ENCODE measurements around the gene SNRPA1. TPM values are rescaled to one million over a fixed set of nuclear protein-coding genes. Genes with fewer than 3 reads are reported as not detected.

Gene SNRPA1
- total RNA-seq, 1 donor from 2014 or later = 26.8 TPM

- H3K27me3 ChIP-seq (ENCODE audit: low read depth) = no peaks in the 10 kb centered on the region
- peaks cover 10% of the 10 kb centered on the region for H3K36me3 ChIP-seq
- no peak for TF ChIP-seq CTCF (IDR thresholded peaks at IDR 0.05; ENCODE audit: borderline replicate concordance)
- H3K27ac ChIP-seq (replicated peaks) = no peak overlapping the region
- no peak for DNase-seq
- no peak overlapping the region for H3K4me3 ChIP-seq
- H3K4me1 ChIP-seq = no peaks in the 10 kb centered on the region
- intact Hi-C loops (cut with micrococcal nuclease) = no loop called here
- no peaks in the 10 kb centered on the region for H3K9me3 ChIP-seq (replicated peaks)
Observed at GRCh38 chr15:101310508-101310907, 15.5 kb upstream of the SNRPA1 start.

- TF ChIP-seq CTCF (IDR thresholded peaks at IDR 0.05; ENCODE audit: borderline replicate concordance) = no peak
- H3K36me3 ChIP-seq = peaks cover 8% of the 10 kb centered on the region
- intact Hi-C loops (cut with micrococcal nuclease) = no loop called here
- H3K9me3 ChIP-seq (replicated peaks) = no peaks in the 10 kb centered on the region
- no peaks in the 10 kb centered on the region for H3K27me3 ChIP-seq (ENCODE audit: low read depth)
- no peak overlapping the region for H3K27ac ChIP-seq (replicated peaks)
- H3K4me3 ChIP-seq = no peak overlapping the region
- no peaks in the 10 kb centered on the region for H3K4me1 ChIP-seq
- no peak for DNase-seq
Observed at GRCh38 chr15:101310161-101310480, 15.1 kb upstream of the SNRPA1 start.

- no peak for DNase-seq
- Histone ChIP-seq H3K4me3 (no peak overlapping the region), H3K9me3 (replicated peaks) (no peaks in the 10 kb centered on the region), H3K36me3 (peaks cover 8% of the 10 kb centered on the region), H3K4me1 (no peaks in the 10 kb centered on the region), H3K27me3 (ENCODE audit: low read depth) (no peaks in the 10 kb centered on the region), H3K27ac (replicated peaks) (no peak overlapping the region)
- intact Hi-C loops (cut with micrococcal nuclease) = no loop called here
- TF ChIP-seq CTCF (IDR thresholded peaks at IDR 0.05; ENCODE audit: borderline replicate concordance) = no peak
Observed at GRCh38 chr15:101309436-101310160, 14.6 kb upstream of the SNRPA1 start.

GRCh38 chr15:101308604-101309435 is 13.8 kb upstream of the SNRPA1 start:
- DNase-seq = no peak
- intact Hi-C loops (cut with micrococcal nuclease) = no loop called here

More at GRCh38 chr15:101308604-101309435, 13.8 kb upstream of the SNRPA1 start:
- H3K4me1 ChIP-seq = no peaks in the 10 kb centered on the region
- TF ChIP-seq CTCF (IDR thresholded peaks at IDR 0.05; ENCODE audit: borderline replicate concordance) = no peak
- H3K4me3 ChIP-seq = no peak overlapping the region
- H3K27me3 ChIP-seq (ENCODE audit: low read depth) = no peaks in the 10 kb centered on the region
- no peak overlapping the region for H3K27ac ChIP-seq (replicated peaks)
- peaks cover 8% of the 10 kb centered on the region for H3K36me3 ChIP-seq
- H3K9me3 ChIP-seq (replicated peaks) = no peaks in the 10 kb centered on the region

All from left ventricle myocardium inferior (tissue), 1 donor.